C4-2B (cell line): ENCODE results near the gene CHD5.

Experiments
- CTCF ChIP-seq: fragments of 450-650 bp; conservative IDR thresholded peaks from 2 replicates; pipeline ENCODE4 v1.5.1; 2017; ENCODE audit warnings: mild to moderate bottlenecking
- ZFX ChIP-seq: fragments of 450-650 bp; IDR thresholded peaks from 2 replicates; pipeline ENCODE4 v1.6.1; 2017

DNA sequence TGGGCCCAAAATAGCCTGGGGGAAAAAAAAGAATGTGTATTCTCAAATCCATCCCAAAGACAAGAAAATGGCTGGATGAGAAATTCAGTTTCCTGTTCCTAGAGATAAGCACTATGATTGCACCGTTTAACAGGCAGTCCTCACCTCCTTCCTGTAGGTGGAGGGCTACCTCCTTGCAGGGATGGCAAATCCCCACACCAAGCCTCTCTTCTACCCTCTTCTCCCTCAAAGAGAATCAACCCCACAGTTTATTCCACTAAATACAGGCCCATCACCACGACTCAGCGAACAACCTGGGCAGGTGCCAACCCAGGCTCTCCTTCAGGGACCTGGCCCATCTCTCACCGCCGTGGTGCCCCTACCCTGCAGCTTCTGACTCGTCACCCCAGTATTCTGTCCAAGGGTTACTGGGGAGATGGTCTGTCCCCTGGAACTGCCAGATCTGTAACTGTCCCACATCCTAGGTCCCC is 3.4 kb upstream of the CHD5 start:
- TF ChIP-seq CTCF (no peak; the same call in 1 of the 2 replicates), ZFX (no peak)
